ENCODE results near the gene CAMK2G.
"Not testable (repeated sequence)": the region's sequence is repeated elsewhere in the genome, so short reads cannot be mapped to it uniquely, and the experiment has no call there.

DNA sequence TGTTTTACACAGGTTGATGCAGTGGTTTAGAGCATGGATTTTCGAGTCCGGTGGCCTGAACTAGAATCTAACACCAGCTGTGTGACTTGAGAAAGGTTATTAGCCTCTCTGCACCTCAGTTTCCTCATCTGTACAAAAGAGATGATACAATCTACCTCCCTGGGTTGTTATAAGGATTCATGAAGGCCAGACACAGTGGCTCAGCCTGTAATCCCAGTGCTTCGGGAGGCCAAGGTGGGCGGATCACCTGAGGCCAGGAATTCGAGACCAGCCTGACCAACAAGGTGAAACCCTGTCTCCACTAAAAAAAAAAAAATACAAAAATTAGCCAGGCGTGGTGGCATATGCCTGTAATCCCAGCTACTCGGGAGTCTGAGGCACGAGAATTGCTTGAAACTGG lies 45.1 kb upstream of the CAMK2G start:
- TF ChIP-seq, protein P1, sequence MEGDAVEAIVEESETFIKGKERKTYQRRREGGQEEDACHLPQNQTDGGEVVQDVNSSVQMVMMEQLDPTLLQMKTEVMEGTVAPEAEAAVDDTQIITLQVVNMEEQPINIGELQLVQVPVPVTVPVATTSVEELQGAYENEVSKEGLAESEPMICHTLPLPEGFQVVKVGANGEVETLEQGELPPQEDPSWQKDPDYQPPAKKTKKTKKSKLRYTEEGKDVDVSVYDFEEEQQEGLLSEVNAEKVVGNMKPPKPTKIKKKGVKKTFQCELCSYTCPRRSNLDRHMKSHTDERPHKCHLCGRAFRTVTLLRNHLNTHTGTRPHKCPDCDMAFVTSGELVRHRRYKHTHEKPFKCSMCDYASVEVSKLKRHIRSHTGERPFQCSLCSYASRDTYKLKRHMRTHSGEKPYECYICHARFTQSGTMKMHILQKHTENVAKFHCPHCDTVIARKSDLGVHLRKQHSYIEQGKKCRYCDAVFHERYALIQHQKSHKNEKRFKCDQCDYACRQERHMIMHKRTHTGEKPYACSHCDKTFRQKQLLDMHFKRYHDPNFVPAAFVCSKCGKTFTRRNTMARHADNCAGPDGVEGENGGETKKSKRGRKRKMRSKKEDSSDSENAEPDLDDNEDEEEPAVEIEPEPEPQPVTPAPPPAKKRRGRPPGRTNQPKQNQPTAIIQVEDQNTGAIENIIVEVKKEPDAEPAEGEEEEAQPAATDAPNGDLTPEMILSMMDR (conservative IDR thresholded peaks at IDR 0.05; ENCODE audit: low read length) = not testable (repeated sequence)
- TF ChIP-seq EZH2phosphoT487 (IDR thresholded peaks at IDR 0.05; ENCODE audit: borderline replicate concordance, low read depth, low read length) = not testable (repeated sequence)
